NCI-H2107 treated with DMSO at 0.1 percent for 48 hours (cell line): ENCODE data around the gene KMT5B.

Experiments used
- DNase-seq: peaks from one replicate; lab custom pipeline; 2025; ENCODE audit not compliant: unreplicated experiment; lab: John Stamatoyannopoulos, UW

KMT5B gene

DNA sequence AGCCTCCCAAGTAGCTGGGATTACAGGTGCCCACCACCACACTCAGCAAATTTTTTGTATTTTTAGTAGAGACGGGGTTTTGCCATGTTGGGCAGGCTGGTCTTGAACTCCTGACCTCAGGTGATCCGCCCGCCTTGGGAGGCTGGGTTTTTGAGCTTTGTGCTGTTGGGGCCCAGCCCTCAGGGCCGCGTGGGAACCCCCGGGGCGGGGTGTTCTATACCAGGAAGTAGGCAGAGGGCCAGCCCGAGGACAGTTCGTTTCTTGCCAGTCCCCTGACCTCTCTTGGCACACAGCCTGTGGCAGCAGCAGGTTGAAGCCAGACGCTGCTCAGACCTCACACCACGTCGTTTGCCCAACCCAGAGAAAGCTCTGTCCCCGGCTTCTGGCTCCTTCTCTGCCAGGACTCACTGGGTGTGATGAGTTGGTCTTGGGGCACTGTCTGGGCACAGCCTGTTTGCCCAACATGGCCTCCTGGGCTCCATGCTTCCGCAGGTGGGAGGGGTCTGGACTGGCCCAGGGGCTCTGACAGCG, 67.0 kb downstream of the KMT5B start:
- no peak for DNase-seq

DNA sequence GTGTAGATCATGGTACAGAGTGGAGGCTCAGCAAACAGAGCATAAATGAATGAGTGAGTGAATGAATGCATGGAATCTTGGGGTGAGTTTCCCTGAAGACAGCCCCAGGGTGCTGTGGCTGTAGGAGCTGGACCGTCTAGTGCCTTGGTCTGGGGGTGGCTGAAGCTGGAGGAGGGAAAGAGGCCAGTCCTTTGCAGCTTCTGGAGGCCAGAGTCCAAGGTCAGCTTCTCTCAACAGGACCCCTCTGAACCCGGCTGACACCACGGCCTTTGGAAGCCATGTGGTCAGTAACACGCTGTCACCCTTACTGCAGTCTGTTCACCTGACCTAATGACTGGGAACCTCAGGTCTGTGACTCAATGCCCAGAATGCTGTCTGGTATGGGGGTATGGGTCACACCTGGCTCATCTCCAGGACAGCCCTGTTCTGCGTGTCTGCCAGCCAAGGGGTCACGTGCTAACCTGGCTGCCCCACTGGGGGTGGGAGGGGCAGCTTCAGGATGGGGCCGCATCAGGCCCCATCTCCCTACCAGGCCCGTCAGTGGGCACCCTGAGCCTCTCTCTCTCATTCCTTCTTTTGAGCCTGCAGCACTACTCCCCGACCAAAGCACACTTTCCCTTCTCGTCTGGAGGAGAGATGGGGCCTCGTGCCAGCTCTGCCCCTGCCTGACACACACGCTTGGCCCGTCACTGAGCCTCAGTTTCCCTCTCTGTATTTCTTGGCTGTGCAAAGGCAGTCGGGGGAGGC, 67.8 kb downstream of the KMT5B start:
- no peak for DNase-seq

DNA sequence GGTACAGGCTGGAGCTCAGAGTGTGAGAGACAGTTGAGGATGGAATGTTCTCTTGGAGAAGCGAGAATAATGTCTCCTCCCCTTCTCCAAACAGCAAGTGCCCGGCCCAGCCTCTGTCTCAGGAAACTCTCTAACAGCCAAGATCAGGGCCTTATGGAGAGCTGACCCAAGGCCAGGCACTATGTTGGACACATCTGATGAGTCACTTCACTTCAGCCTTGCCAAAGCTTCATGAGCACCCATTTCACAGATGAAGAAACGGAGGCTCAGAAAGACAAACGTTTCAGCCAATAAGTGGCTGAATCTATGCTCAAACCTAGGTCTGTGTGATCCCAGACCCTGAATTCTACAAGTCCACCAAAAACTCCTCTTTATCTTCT, 69.8 kb downstream of the KMT5B start:
- DNase-seq = no peak

DNA sequence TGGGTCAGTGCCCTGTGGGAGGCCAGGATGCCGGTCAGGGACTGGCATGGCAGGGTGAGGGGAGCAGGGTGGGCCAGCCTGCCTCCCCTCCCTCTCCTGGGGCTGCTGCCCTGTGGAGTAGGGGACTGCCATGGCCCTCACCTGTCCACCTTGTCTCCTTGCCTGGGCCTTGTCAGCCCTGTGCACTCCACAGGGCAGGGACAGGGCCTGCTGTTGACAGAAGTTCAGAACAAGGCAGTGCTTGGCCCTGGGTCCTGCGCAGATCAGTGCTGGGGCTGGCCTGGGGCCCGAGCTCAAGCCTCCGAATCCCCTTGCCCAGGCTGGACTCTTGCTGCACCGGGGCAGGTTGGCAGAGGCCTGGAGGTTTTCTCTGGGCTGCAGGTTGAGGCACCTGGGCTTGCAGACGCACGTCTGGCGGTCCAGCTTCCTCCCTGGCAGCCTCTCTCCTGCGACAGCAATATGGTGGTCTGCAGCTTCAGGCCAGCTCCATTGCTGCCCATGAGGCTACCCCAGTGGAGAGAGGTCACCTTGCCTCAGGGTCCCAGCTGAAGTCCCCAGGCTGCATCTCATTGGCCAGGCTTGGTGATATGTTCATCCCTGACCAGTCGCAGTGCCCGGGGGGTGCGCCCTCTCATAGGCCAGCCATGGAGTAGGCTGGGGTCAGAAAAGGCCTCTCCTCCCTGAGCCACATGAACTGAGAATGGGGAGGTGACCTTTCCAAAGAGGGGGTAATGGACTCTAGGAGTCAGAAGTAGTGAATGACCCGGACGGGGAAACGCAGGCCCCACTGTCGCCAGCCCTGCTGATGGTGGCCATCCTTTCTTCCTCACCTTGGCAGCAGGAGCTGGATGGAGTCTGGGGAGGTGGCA, 70.4 kb downstream of the KMT5B start:
- DNase-seq = no peak

DNA sequence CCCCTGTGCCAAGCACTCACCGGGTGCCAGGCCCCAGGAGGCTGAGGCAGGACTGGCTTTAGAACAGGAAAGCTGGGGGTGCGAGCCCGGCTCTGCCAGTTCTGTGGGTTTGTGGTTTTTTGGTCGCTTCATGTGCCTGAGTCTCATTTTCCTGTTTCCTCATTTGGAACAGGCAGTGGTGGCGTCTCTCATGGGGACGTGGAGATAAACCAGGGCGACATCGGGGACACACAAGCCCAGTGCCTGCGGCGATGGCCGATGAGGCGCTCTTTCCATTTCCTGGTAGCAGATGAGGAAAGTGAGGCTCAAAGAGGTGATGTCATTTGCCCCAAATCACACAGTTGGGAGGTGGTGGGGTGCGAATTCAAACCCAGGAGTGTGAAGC, 71.1 kb downstream of the KMT5B start:
- no peak for DNase-seq

DNA sequence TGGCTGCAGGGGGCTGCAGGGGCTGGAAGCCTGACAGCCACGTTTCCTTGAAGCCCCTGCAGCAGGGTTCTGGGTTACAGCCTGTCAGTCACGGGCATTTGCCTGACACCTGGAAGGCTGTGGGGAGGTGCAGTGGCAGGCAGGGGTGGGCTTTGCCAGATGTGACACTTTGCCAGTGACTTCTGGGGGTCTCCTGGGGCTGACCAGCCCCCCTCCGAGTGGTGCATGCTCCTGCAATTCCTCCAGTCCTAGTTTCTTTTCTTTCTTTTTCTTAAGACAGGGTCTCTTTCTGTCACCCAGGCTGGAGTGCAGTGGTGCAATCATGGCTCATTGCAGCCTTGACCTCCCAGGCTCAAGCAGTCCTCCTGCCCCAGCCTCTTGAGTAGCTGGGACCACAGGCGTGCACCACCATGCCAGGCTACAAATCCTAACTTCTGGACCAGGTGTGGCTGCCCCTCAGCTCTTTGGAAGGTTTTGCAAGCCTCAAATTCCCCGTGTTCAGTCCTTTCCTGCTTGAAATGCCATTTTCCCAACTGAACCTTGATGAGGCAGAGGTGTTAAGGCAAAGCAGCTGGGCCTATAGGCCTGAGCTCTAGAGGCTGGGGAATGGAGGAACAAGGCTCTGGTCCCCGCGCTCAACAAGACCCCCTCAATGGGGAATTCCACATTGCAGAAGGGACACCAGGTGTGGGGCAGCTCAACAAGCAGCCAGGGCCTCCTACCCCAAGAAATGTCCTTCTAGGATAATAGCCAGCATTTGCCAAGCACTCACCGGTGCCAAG, 71.7 kb downstream of the KMT5B start:
- DNase-seq = no peak

DNA sequence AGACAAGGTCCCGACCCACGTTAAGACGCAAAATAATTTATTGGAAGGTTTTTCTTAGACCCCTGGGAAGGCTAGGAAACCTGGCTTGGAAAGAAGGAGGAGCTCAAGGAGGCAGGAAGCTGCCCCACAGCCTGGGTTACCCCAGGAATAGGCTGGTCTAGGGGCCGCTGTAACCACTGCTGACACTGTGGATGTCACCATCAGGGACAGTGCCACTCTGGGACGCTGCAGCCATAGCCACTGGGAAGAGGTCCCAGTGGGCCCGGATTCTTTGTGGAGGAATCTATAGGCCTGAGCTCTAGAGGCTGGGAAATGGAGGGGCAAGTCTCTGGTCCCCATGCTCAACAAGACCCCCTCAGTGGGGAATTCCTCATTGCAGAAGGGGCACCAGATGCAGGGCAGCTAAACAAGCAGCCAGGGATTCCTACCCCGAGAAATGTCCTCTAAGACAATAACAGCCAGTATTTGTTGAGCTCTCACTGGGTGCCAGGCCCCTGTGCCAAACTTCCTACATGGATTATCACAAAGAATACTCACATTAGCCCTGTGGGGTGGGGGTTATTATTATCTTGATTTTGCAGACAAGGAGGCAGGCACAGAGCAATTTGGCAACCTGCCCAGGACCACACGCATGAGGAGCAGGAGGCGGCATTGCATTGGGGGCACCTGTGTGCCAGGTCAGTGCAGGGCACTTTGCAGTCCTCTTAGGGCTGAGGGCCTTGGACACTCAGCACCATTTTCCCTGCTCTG, 72.4 kb downstream of the KMT5B start:
- DNase-seq = no peak

DNA sequence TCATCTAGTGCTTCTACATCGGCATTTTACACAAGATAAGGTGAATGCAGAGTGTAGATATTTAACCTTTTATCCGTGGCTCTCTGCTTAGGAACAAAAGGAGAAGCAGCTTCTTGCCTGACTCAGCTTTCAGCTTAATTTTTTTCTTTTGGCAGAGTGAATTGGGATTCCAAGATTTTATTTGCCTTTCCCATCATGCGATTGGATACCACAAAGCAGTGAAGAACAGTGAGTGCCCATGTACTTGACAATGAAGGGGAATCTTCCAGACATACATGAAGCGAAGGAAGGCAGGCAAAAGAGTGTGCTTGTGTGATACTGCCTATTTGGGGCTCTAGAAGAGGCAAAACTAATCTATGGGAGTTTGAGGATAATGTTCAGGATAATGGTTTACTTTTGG, 74.9 kb downstream of the KMT5B start:
- DNase-seq = no peak

DNA sequence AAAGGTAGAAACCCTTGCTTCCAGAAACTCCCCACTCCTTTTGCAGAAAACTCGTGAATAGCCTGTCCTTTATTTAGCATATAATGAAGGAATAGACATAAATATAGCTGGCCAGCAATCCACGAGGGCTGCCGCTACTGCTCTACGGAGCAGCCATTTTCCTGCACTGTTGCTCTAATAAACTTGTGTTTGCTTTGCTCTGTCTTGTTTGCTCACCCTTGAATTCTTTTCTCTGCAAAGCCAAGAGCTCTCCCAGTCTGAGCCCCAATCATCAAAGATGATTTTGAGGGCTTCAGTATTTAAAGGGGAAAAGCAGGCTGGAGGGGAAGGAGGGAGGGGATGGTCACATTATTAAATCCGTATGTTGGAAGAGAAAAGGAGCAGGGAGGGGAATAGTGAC, 75.3 kb downstream of the KMT5B start:
- no peak for DNase-seq

DNA sequence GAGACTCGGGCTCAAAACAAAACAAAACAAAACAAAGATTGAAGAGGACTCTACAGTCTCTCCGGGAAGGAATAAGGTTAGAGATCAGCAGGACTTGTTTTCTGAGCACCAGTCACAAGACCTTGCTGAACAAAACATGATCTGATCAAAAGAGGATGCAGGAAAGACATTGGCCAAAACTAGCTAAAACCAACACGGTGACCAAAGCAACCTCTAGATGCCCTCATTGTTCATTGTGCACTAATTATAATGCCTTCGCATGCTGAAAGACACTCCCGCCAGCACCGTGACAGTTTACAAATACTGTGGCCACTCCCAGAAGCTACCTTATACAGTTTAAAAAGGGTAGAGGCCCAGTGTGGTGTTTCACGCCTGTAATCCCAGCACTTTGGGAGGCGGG, 76.2 kb downstream of the KMT5B start:
- DNase-seq = no peak

DNA sequence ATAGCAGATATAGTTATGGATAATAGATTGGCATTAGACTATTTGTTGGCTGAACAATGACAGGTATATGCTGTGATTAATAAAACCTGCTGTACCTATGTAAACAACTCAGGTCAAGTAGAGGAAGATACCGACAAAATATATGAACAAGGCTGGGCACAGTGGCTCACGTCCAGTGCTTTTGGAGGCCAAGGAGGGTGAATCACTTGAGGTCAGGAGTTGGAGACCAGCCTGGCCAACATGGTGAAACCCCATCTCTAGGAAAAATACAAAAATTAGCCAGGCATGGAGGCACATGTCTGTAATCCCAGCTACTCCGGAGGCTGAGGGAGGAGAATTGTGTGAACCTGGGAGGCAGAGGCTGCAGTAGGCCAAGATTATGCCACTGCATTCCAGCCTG, 77.9 kb downstream of the KMT5B start:
- DNase-seq = no peak

DNA sequence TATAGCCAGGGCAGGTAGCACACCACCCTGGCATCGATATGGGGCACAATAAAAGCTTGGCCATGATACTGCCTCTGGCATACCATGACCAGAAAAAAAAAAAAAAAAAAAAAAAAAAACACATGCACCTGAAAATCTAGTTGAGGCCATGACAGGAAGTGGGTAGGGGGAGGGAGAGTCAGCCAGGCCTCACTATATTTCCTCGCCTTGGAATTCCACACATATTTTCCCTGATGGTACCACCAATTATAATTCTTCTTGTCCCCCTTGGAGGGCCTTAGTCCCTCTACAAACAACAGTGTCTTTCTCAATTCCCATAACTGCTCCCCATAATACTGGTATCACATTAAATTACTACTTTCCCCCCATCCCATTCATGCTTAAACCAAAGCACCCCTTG, 79.3 kb downstream of the KMT5B start:
- DNase-seq = no peak

DNA sequence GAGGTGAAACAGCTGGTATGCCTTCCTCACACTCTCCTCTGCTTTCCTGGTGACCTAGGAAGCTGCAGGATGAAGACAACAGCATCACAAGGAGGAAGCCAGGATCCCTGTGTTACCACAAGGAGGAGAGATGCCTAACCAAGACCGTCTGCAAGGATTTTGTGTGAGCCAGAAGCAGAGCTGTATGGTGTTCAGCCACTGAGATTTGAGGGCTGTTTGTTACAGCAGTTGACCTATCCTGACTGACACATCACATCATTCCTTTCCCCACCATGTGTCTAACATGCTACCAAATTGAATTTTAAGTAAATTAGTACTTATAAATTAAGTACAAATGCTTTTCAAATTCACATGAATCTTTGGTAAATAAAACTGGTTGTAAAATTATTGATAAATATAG, 83.0 kb downstream of the KMT5B start:
- DNase-seq = no peak

DNA sequence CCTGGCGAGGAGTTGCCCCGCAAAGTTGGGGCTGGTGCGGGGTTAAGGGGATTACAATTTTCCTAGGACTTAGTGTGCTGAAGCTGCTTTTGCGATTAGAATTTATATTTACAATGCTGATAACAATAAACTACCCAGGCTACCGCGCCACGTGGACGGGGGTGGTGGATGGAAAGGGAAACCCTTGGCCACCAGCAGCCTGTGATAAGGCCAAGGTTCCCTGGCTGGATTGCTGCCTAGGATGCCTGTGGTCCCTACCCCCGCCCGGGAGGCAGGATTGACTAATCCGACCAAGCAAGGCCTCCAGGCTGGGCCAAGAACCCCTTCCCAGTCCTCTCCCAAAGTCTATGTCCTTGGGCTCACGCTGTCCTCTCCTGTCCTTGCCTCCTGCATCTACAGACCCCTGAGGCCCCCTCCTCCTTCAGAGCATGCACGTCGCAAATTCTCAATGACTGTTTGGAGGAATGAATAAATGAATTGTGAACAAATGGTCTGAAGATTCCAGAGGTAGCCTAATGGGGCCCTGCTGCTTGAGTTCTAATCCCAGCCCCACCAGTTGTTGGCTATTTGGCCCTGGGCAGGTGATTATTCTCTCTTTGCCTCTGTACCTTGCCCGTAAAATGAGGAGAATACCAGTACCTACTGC, 84.3 kb downstream of the KMT5B start:
- DNase-seq = no peak

DNA sequence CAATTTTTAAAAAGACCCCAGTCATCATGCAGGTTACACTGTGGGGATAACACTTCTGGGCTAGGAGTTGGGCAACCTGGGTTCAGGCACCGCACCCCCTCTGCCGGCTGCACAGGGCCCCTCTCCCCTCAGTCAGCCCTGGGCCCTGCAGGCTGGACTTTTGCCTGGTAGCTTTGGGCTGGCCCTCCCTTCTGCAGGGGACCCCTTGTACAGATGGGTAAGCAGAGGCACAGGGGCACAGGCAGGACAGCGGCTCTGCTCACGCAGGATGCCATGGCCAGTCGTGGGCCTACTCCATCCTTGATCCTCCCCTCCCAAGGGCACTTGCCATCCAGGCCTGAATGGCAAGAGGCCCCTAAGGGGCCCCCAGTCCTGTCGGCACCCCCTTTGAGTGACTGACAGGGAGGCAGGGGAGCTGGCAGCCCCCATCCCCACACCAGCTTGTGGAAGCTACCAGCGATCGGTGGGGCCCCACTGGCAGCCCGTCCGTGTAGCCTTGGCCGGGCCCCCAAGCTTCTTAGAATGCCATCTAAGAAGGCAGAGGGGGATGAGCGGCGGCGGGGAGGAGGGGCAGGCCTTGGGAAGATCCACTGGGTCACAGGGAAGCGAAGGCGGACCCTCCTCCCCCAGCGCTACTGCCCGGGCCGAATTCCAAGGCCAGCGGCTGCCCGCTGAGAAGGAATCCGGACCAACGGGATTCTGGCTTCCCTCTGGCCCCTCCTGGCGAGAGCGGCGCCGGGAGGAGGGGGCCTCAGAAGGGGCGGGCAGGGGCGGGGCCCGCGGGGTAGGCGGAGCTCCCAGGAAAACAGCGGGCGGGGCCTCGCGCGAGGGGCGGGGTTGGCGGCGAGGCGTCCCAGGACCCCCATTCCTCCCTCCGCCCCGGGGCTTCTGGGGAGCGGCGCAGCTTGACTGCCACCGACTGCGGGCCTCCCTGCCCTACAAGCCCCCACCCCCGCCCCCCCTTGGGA, 85.1 kb downstream of the KMT5B start:
- no peak for DNase-seq

DNA sequence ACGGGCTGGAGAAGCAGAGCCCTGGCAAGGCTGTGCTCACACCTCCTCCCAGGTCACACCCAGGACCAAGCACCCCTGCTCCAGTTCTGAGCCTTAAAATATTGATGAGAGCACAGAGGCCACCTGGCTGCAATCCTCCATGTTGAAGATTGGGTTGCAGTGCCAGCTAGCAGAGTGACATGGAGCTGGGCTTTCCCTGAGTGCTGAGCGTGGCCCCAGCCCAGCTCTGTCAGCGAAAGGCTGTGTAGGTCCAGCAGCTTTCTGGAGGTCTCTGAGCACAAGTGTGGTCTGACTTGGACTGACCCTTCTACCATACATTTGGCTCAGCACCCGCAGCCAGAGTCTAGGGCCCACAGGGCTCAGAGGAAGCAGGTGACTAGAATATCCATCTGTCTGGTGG, 87.9 kb downstream of the KMT5B start:
- no peak for DNase-seq

DNA sequence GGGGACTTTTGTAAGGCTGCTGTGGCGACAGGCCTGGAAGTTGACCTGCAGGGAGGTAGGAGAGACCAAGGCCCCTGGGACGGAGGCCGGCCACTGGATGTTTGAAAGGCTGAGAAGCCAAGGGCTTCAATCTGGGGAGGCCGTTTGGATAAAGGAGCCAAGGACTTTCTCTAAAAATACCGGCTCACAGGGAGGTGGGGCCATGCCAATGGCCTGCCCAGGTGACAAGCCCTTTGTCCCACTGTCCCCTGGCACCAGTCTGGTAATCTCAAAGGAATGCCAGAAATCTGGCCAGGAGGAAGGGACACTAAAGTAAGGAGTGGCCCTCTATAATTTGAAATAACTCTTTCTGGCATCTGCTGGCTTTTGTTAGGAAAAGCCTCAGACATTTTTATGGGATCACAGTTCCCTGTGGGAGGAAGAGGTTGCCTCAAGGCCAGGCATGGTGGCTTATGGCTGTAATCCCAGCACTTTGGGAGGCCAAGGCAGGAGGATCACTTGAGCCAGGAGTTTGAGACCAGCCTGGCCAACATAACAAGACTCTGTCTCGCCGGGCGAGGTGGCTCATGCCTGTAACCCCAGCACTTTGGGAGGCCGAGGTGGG, 90.1 kb downstream of the KMT5B start:
- no peak for DNase-seq

DNA sequence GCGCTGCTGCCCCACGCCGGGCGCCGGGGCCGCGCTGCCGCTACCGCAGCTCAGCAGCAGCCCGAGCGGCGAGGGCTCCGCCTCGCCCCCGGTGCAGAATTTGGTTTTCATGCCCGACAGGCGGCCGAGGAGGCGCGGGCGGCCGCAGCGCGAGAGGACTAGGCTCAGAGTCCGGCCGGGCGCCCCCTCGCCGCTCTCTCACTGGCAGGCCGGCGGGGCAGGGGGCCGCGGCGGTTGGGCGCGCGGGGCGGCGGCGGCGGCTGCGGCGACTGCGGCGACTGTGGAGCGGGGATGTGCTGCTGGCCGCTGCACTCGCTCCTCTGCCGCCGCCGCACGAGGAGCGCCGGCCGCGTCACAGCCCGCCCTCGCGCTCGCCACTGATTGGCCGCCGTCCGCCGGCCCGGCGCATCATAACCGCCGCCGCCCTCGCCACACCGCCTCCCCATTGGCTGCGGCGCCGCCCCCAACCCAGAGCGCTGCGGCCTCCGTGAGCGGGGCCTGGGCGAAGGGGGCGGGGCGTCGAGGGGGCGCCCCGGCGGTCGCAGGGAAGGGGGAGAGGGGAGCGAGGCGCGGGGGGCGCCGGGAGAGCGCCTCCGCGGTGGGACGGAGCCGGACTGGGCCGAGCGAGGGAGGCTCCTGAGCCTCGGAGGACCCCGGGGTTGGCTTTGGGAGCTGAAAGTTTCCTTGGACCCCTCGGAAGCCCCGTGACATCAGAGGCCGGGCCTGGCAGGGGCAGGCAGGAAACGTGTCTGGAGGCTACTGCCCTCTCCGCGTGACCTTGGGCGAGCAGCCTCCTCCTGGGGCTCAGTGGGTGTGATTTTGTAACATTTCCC, 91.8 kb downstream of the KMT5B start, which contains the start of gene CHKA:
TSS of gene CHKA (minus strand) at position 322 of the 833 bp plus-strand sequence. CDS start at position 111, 211 bp downstream.
- peak; percentile 61 for DNase-seq
